ENCODE measurements around the gene ITGAL. TPM values are rescaled to one million over a fixed set of nuclear protein-coding genes. Genes with fewer than 3 reads are reported as not detected.

ITGAL gene
- total and polyA plus RNA-seq, 2 of the 8 experiments (the other 6 are each of a cell fraction or from before 2014, with no cell fraction given): not detected

DNA sequence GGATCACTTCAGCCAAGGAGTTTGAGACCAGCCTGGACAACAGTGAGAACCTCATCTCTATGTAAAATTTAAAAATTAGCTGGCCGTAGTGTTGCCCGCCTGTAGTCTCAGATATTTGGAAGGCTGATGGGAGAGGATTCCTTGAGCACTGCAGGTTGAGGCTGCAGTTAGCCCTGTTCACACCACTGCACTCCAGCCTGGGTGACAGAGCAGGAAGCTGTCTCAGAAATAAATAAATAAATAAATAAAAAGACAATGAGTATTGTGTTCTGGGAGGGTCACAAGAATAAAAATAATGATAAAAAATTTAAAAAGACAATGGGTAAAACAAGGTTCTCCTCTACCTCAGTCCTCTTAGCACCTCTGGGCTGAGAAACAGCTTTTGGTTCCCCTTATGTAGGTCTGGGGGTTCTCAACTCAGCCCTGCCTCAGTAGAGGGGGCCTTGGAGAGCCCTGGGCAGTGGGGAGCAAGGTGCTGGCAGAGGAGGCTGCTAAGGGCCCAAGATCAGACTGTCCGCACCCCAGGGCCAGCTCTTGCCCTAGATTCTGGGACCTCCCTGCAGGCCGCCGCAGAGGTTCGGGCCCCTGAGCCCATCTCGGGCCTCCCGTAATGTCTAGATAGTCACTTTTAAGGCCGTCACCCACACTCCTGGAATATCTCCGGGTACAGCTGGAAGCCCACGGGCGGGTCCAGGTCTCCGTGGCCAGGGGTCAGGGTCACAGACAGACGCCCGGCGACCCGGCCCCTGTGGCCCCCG is 82.2 kb downstream of the ITGAL start (continued):
- no peak for TF ChIP-seq PHF8 (conservative IDR thresholded peaks at IDR 0.05; ENCODE audit: low read depth, low read length)
- TF ChIP-seq, protein P1, sequence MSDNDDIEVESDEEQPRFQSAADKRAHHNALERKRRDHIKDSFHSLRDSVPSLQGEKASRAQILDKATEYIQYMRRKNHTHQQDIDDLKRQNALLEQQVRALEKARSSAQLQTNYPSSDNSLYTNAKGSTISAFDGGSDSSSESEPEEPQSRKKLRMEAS (IDR thresholded peaks at IDR 0.05): no peak
